Activated naive CD4-positive, alpha-beta T cell (primary cell): ENCODE measurements around the gene B4GAT1.

Source experiments
- DNase-seq, 4 experiments: peaks; one replicate each; lab custom pipeline; 2025; lab: John Stamatoyannopoulos, UW

Gene B4GAT1

GRCh38 chr11:66336234-66337102 is 11.0 kb downstream of the B4GAT1 start, which contains the start of gene RIN1:
TSS of gene RIN1 (minus strand) at chr11:66336434. CDS start at chr11:66336402, 32 bp downstream.
- no peak for DNase-seq

GRCh38 chr11:66335531-66336233 is 11.7 kb downstream of the B4GAT1 start:
- DNase-seq: no peak

- DNase-seq: no peak
These were observed 12.6 kb downstream of the B4GAT1 start for GRCh38 chr11:66334605-66335442.

GRCh38 chr11:66333896-66334604 is 13.4 kb downstream of the B4GAT1 start:
- DNase-seq: no peak

GRCh38 chr11:66333220-66333877 is 14.1 kb downstream of the B4GAT1 start:
- no peak for DNase-seq

GRCh38 chr11:66332371-66333219 is 14.8 kb downstream of the B4GAT1 start:
- no peak for DNase-seq

- DNase-seq: no peak
These were observed 15.7 kb downstream of the B4GAT1 start for GRCh38 chr11:66331542-66332370.

GRCh38 chr11:66330931-66331330 is 16.5 kb downstream of the B4GAT1 start:
- no peak for DNase-seq

GRCh38 chr11:66329165-66329673 is 18.2 kb downstream of the B4GAT1 start:
- DNase-seq: no peak

- peak; percentile 58 to 70 (median 64) for DNase-seq
These were observed 18.9 kb downstream of the B4GAT1 start for GRCh38 chr11:66328302-66329144.

- DNase-seq: no peak
These were observed 19.5 kb downstream of the B4GAT1 start for GRCh38 chr11:66328031-66328301.

- no peak for DNase-seq
These were observed 20.0 kb downstream of the B4GAT1 start for GRCh38 chr11:66327171-66328030.

- peak in 1 of 4 experiments; percentile 44 for DNase-seq
These were observed 20.9 kb downstream of the B4GAT1 start for GRCh38 chr11:66326261-66327111.

GRCh38 chr11:66325263-66325671 is 22.2 kb downstream of the B4GAT1 start:
- DNase-seq: no peak

GRCh38 chr11:66324664-66325063 is 22.8 kb downstream of the B4GAT1 start:
- no peak for DNase-seq

GRCh38 chr11:66323684-66324083 is 23.7 kb downstream of the B4GAT1 start:
- DNase-seq: no peak
